Brain pericyte (primary cell): ENCODE measurements around the gene EMC1.
"Not testable (repeated sequence)": the region's sequence is repeated elsewhere in the genome, so short reads cannot be mapped to it uniquely, and the experiment has no call there.

ENCODE experiments used
- DNase-seq: peaks from one replicate; pipeline ENCODE4 v3.0.0-alpha.2; 2012; ENCODE audit warnings: low read depth, low spot score

Gene EMC1

DNA sequence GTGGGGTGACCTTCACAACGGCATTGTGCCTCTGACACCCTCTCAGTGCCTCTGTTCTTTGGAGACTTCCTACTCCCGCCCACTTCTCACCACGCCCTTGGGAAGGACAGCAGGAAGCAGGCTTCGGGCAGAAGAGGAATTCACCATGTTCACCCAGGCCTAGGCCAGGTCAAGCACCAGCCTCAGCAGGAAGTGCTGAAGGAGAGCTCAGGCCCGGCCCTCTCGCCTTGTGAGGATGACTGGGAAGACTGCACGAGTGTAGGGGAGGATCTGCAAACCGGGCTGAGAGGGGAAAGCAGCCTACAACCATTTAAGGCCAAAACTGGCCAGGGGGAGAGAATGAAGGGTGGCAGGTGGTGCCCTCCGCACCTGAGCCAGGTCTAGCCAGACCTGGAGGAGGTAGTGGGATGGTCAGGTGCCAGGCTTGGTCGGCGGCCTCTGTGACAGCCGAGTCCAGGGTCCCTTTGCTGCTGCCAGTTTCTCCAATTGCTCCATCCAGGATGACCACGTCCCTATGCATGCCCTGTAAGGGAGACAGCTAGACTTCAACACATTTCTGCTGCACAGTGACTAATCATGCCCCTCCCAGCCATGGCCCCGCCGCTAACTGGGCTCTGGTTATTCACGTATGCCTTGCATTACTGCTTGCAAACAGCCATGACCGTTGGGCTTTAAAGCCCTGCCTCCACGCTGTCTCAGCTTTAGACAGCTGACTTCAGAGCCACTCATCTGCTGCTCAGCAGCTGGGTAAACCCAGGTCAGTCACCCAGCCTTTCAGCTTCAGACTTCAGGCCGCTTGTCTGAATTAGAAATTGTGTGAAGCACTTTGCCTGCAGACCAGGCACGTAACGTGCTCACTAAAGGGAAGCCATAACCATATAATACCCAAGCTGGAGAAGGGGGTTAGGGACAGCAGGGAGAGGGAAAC lies 9.2 kb upstream of the EMC1 start:
- no peak for DNase-seq

DNA sequence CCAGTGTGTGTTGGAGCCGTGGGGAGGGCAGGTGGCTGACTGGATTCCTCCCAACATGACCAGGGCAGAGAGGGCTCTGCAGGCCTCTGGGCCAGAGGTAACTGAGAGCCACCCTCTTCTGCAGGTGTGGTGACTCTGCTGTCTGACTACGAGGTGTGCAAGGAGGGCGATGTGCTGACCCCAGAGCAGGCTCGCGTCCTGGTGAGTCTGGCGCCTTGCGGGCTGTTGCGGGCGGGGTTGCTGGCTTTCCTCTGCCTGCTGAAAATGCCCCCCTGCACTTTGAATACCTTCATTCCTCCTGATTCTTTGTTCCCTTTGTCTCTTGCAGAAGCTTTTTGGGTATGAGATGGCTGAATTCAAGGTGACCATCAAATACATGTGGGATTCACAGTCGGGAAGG lies 7.0 kb upstream of the EMC1 start:
- DNase-seq, result no peak

DNA sequence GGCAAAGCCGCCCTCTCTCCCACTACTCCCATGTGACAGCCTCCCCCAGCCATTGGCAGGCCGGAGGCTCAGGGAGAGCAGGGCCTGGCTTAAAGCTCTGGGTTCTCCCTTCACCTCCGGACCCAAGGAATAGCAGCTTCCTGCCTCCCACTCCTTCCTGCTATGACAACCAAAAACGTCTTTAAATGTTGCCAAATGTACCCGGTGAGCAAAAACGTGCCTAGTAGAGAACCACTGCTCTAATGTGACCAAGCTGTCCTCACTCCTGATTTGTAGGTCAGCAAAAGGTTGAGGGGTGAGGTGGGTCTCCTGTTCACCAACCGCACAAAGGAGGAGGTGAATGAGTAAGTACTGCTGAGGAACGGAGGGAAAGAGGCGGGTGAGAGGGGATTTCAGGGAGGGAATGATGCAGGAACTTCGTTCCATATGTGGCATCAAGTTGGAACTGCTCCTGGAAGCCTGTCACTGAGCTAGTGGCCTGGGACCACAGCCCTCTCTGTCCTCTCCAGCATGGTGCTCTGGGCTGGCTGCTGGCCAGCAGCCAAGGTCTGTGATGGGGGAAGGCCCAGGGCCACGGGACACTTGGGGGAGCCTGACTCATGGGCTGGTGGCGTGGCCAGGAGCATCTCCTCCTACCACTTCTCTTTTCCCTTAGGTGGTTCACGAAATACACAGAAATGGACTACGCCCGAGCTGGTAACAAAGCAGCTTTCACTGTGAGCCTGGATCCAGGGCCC lies 6.0 kb upstream of the EMC1 start:
- DNase-seq, result no peak

GRCh38 chr1:19256301-19256700 lies 5.0 kb upstream of the EMC1 start:
- not testable (repeated sequence) for DNase-seq

DNA sequence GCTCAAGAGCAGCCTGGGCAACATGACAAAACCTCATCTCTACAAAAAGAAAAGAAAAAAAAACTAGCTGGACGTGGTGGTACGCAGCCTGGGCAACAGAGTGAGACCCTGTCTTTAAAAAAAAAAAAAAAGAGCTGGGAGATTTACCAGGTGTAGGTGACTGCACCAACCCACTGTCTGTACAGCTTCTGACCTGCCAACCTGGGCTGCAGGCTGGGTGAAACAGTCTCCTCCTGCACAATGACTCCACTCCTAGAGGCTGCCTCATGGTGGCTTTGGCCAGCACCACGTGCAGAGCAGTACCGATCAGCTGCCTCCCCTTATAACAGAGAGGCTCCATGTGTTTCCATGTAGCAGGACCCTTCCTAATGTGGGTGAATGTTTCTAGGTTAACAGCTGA lies 4.0 kb upstream of the EMC1 start:
- DNase-seq, result no peak

- no peak for DNase-seq
These were observed 3.1 kb upstream of the EMC1 start for GRCh38 chr1:19254416-19254815.

GRCh38 chr1:19250629-19251304 lies 557 bp downstream of the EMC1 start:
- DNase-seq, result no peak

GRCh38 chr1:19240673-19241538 lies 10.4 kb downstream of the EMC1 start:
- peak; percentile 16 for DNase-seq

GRCh38 chr1:19239876-19240275 lies 11.4 kb downstream of the EMC1 start:
- DNase-seq, result no peak

DNA sequence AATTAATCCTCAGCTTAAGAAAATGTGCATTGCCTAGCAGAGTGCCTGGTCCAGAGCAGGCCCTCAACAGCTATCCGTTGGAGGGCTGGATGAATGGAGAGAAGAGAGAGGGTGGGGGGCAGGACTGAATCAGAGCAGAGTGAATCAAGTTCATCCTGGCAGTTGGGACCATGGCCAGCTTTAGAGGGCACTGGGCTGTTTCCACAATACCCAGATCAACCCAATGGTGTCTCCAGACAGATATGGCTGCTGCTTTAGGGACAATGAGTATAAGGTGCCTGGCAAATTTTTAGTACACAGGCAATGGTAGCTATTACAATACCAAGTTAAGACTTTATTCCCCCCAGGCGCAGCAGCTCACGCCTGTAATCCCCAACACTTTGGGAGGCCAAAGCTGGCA lies 17.1 kb downstream of the EMC1 start:
- no peak for DNase-seq

GRCh38 chr1:19232524-19232846 lies 18.8 kb downstream of the EMC1 start:
- DNase-seq, result no peak

DNA sequence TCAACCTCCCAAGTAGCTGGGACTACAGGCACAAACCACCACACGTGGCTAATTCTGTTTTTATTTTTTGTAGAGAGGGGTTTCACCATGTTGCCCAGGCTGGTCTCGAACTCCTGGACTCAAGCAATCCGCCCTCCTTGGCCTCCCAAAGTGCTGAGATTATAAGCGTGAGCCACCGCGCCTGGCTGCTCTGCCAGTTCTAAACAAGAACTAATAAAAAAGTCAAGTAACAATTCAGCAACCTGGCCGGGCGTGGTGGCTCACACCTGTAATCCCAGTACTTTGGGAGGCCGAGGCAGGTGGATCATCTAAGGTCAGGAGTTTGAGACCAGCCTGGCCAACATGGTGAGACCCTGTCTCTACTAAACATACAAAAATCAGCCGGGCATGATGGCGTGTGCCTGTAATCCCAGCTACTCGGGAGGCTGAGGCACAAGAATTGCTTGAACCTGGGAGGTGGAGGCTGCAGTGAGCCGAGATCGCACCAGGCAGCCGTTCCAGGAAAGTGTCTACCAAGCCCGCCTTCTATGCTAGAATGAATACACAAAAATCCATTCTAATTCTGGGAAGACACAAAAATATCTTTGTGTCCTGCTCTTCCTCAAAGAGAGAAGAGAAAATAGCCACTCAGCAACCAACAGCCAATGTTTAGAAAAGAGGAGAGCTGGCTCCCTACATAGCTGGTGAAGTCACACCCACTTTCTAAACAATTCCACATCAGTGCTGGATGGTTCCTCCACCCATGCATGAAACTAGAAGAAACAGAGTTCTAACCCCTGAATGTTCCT lies 19.4 kb downstream of the EMC1 start:
- DNase-seq, result not testable (repeated sequence)

GRCh38 chr1:19229828-19230325 lies 21.4 kb downstream of the EMC1 start:
- no peak for DNase-seq

GRCh38 chr1:19229229-19229628 lies 22.1 kb downstream of the EMC1 start:
- no peak for DNase-seq

DNA sequence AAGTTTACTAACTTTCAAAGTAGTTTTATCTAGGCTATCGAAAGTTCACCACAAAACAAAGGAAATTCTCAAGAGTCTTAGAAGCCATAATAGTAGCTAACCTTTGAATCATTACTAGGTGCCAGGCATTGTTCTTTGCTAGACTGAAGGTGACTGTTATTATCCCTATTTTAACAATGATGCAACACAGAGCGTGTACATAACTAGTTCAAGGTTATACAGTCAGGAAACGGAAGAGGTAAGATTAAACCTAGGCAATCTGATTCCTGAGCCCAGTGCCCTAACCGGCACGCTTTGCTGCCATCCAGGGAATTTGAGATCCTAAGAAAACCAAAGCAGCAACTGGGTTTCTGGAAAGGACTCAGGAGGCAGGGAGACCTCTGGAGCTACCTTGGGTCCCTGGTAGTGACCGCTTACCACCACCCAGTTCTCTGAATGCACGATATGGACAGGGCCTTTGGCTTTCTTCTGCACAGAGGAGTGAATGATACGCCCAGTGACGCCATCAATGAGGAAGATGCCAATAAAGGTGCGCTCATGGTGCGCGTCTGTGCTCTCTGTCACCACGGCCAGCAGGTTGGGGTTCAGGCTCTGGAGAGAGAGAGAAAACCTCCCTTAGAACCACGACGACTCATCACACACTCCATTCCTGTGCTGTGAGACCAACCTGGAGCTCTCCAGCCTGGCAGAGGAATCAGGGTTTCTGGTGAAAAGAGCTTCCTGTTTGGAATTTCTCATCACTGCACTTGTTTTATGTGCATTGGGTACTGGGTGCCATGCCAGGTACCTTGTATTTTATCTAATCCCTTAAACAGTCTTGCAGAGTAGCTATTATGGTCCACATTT lies 28.1 kb downstream of the EMC1 start:
- DNase-seq, result no peak

DNA sequence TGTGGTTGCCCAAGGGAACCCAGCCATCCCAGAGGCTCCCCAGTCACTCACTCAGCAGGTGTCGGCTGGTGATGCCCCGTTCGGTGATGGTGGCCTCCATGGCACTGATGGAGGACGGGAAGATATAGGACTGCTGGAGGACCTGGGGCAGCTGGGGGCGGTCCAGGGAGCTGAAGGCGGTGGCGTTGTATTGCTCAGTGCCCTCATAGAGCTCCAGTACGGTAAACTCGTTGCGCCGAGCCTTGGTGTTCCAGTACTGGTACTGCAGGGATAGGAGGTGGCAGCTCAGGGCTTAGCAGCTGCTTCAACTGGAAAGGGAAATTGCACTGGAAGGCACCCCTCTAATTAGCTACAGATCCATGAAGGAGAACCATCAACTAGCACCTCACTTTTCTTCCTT lies 28.8 kb downstream of the EMC1 start:
- DNase-seq, result no peak

DNA sequence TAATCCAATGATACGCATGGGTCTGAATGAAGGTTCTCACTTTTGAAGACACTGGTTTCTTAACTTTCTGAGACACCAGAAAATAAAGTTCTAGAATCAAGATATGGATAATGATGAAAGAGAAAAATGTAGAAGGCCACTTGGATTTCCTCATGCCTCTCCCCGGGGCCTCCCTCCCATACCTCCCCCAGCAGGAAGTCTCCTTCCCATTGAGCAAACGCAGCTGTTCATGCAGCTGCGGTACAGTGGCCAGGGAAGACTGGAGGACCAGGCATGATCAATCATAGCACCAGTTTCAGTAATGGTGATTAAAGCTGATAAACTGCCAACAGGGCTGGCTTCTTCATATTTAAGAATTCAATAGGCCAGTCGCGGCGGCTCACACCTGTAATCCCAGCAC lies 30.3 kb downstream of the EMC1 start:
- DNase-seq, result no peak

DNA sequence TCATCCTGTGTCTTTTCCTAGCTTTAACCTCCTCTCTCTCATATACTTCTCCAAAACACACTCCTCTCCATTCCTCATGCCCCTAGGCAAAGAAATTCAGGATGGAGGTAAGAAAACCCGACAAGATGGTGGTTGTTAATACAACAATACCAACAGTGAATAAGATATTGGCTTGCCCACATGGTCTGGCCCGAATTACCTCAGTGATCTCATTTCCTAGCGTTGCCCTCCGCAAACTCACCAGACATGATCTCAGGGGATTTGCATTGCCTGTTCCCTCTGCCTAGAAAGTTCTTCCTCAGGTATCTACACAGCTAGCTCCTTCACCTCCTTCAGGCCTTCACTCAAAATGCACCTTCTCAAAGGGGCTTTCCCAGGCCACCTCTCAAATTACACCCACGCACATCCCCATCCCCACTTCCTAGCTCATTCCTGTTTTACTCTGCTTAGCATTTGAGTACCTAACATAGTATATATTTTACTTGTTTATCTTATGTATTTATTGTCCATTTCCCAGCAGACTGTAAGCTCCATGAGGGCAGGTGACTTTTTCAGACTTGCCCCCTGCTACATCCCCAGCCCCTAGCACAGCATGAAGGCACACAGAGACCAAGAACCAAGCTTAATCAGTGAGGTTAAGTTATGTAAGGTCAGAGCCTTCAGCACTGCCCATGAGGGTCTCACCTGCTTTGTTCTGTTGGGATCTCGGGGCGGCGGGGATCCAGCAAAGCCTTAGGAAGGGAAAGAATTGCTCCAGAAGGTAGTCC lies 31.1 kb downstream of the EMC1 start:
- no peak for DNase-seq

DNA sequence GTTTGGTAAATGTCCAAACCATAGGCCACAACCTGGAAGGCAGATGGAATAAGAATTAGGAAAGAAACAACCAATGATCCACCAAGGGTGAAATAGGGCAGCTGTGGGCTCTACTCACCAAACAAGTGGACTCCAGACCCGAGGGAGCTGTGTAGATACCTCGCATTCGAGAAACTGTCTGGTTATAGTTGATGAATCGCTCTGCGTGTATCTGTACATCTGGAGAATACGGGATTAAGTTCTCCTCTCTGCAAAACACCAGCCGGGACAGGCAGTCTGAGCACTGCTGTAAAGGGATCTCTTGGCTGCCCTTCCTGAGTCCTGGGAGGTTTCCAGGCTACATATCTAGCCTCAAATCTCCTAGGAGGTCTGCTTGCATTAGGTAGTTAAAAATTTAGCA lies 31.9 kb downstream of the EMC1 start:
- no peak for DNase-seq
